ENCODE data around the gene IER3IP1.
A peak's percentile ranks its signal among the peaks of the same experiment; 100 is the strongest.
"Not testable (repeated sequence)": the region's sequence is repeated elsewhere in the genome, so short reads cannot be mapped to it uniquely, and the experiment has no call there.

IER3IP1 gene

DNA sequence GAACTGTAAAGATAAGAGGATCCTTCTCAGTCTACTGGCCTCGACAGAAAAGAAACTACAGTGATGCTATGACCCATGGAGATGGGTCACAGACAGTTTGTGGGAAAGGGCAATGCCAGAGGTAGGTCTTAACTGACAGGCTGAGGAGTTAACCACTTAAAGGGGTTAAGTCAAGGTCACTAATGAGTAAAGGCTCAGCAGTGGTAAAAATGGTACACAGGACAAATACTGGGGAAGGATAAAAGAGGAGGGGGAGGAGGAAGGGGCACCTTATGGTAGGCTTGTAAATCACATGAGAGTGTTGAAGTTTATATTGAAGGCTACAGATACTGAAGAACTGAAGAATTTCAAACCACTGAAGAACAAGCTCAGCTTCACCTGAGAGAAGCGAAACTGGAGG, 9.9 kb downstream of the IER3IP1 start:
- H3K4me3 ChIP-seq (ENCODE audit: low read depth, low read length) = no peak overlapping the region
- DNase-seq (ENCODE audit: low read depth) = no peak

DNA sequence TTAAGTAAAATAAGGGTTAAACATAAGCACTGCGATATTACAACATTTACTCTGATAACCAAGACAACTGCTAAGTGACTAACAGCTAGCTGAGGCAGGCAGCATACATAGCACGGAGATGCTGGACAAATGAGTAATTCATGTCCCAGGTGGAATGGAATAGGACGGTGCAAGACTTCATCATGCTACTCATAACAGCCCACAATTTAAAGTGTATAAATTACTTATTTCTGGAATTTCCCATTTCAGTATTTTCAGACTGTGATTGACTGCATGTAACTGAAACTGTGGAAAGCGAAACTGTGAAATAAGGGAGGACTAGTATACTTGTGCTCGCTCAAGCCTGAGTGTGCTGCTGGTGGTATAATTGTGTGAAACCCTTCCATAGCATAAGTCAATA, 12.9 kb downstream of the IER3IP1 start:
- DNase-seq (ENCODE audit: low read depth) = peak; percentile 61

DNA sequence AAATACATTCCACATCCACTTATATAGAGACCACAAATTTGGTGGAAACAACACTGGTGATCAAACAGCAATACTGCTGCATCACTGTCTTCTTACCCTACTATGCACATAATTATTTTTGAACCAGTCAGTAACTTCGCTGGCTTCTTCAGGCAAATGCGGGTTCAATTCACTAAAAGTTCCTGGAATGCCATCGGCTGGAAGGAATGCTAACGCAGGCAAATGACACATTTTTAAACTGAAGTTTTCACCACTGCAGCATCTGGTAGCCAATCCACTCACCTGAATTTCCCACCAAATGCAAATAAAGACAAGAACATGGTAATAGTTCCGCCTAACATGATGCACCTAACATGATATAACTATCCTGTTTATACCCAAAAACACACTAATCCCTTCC, 15.9 kb downstream of the IER3IP1 start:
- no peak for DNase-seq (ENCODE audit: low read depth)
- H3K4me3 ChIP-seq (ENCODE audit: low read depth, low read length) = no peak overlapping the region

More for the DNA sequence above, 12.9 kb downstream of the IER3IP1 start:
- H3K4me3 ChIP-seq (ENCODE audit: low read depth, low read length) = peak overlapping the region; percentile 1

DNA sequence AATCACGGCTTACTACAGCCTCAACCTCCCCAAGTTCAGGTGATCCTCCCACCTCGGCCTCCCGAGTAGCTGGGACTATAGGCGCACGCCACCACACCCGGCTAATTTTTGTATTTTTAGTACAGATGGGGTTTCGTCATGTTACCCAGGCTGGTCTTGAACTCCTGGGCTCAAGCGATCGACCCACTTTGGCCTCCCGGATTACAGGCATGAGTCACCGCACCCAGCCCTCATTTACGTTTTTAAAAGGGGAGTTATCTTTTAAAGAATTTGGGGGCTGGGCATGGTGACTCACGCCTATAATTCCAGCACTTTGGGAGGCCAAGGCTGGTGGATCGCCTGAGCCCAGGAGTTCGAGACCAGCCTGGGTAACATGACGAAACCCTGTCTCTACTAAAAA, 17.8 kb downstream of the IER3IP1 start:
- H3K4me3 ChIP-seq (ENCODE audit: low read depth, low read length); DNase-seq (ENCODE audit: low read depth): not testable (repeated sequence)

DNA sequence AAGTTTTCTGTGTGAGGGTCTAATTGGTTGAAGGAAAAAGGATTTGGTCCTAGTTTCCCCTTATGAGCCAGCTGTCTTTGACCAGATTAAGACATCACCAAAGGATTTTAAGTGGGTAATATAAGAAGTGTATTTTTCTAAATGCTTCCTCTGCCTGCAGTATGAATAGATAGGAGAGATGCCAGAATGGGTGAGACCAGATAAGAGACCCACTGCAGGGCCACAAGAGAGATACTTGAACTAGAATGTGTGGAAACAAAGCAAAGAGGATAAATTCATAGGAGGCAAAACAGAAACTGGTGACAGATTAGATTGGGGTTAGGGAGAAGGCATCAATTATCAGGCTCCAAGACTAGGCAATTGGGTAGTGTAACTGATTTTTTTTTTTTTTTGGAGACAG, 24.7 kb downstream of the IER3IP1 start:
- H3K4me3 ChIP-seq (ENCODE audit: low read depth, low read length) = peak overlapping the region; percentile 80
- DNase-seq (ENCODE audit: low read depth) = no peak

DNA sequence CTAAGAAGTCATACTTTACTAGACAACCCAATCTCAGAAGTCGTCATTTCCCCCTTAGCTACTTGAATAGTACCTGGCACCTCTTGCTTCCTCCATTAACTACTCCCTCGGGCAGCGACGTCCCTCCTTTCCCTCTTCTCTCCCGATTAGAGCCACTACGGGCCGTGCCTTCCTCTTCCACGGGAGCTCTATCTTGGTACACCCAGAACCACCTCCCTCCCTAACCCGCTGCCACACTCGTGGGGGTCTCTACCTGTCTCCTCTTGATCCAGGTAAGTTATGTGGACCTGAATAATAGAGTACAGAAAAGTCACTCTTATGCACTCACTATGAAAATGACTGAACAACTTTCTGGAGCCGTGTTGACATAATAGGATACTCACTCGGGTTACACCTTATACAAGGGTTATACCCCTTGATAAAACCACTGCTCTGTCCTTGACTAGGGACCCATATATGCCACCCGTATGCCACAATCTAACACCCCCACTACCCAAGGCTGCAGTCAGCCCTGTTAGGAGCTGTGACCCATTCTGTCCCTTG, 25.3 kb downstream of the IER3IP1 start:
- no peak for DNase-seq (ENCODE audit: low read depth)
- peak overlapping the region; percentile 80 for H3K4me3 ChIP-seq (ENCODE audit: low read depth, low read length)

DNA sequence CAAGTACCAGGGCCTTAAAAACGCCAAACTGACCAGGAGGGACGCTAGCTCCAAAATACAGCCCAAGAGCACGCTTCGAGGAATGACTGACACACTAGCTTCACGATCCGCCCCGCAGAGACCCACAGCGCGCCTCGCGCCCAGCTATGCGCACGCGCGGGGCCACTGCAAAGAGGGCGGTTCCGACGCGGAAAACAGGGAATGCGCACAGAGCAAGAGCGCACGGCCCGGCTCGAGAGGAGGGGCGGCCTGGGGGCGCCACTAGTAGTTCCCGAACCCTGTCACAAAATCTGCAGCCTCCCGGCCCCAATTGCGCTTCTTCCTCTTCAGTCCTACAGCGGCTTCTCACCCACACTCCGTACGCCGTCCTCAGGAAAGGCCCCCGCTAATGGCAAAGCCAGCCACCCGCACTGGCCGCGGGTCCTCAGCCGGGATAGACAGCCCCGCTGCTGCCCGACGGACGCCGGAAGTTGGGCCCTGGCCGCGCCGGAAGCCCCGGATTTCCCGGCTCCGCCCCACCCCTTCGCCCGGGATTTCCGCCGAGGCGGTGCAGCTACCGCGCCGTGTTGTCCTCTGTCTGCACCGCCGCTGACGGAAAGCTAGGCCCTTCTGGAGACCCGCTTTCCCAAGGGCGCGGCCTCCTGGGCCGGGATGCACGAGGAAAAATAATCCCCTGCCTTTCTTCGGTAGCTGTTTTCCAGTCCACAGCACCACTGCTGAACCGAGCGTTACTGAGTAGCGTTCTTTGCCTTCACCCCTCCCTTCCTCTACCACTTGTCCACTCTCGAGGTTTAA, 25.9 kb downstream of the IER3IP1 start, which contains the start of gene HDHD2:
Gene HDHD2 (minus strand): TSS at position 472 of the 795 bp plus-strand sequence. CDS start 14,061 bp downstream, outside the sequence.
- DNase-seq (ENCODE audit: low read depth) = peak; percentile 33
- peak within 1 kb of the TSS; percentile 80 for H3K4me3 ChIP-seq (ENCODE audit: low read depth, low read length)

DNA sequence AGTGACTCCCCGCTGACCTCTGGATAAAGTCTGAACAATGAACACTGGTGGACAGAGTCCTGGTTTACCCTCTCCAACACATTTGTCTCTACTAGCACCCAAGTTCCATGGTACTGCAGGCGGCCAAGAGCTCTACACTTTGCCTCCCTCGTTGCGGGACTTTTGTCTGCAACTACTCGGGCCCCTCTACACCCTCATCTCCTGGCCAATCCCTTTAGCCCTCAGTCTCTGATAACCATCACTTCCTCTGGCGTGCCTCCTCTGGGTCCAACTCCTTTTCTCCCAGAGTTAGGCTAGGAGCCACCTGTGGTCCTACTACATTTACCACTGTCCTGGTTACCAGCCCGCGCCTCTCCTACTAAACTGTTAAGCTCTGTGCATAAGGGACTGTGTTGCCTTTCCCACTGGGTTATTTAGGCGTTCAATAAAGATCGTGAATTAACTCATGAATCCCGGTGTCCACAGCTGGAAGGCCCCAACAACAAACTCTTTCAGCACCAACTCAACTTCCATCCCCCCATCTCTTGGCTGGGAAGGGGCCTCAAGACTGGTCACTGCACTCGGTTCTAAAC, 26.6 kb downstream of the IER3IP1 start:
- DNase-seq (ENCODE audit: low read depth) = no peak
- H3K4me3 ChIP-seq (ENCODE audit: low read depth, low read length) = peak overlapping the region; percentile 80

DNA sequence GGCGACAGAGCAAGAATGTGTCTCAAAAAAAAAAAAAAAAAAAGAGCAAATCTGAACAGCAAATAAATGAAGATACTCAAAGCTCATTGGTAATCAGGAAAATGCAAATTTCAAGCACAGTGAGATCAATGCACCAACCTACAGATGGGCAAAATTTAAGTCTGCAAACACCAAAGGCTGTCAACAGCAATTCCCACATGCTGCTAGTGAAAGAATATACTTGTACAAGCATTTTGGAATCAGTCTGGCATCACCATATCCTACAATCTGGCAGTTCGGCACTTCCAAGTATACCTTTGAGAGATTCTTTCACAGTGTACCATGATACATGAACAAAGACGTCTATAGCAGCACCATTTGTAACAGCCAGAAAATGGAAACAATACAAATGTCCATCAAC, 30.0 kb downstream of the IER3IP1 start:
- DNase-seq (ENCODE audit: low read depth) = no peak
- no peak overlapping the region for H3K4me3 ChIP-seq (ENCODE audit: low read depth, low read length)

DNA sequence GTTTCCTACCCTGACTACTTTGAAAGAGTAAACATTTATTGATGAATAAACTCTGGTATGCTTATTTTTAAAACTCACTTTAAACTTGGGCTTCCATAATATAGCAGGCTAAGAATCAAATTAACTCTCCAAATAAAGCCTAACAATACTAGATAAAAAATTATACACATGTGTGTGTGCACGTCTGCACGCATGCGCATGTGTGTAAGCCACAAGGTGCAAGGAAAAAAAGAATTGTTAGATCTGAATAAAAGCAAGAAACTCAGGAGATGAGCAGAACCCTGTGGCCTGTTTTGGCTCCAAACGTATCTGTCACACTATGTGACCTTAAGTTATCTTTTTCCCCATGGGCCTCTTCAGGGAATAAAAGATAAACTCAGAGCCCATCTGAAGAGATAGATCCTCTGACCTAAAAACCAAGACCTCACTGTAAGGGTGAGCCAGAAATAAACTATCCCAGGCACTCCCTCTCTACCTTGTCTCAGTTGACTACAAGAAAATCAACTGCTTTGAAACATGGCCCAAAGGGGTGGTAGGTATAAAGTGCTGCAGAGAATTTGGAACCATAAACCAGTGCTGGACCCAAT, 32.2 kb downstream of the IER3IP1 start:
- no peak overlapping the region for H3K4me3 ChIP-seq (ENCODE audit: low read depth, low read length)
- no peak for DNase-seq (ENCODE audit: low read depth)

DNA sequence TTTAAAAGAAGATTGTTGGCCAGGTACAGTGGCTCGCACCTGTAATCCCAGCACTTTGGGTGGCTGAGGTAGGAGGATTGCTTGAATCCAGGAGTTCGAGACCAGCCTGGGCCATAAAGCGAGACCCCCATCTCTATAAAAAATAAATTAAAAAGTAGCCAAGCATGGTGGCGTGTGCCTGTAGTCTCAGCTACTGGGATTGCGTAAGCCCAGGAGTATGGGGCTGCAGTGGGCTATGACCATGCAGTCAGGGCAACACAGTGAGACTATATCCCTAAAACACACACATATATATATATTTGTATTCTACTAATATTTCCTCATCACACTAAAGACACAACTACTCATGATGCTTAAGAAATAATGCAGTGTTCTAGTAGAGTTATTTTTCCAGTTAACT, 33.0 kb downstream of the IER3IP1 start:
- no peak for DNase-seq (ENCODE audit: low read depth)
- H3K4me3 ChIP-seq (ENCODE audit: low read depth, low read length) = no peak overlapping the region

DNA sequence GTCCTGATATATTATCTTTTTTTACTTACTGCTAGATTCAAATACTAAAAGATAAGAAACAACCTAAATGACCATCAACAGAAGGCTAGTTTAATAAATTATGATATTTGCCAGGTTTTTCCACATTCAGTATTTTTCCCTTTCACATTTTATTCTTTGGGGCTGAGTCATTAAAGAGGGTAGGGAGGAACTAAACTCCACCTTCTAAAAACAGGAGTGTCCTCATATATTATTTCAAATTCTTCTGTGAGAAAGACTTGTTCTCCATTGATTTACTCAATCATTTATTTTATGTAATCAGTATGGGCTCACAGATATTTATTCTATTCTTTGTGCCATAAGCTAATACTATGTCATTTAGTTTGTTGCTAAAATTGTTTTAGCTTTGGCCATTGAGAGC, 34.9 kb downstream of the IER3IP1 start:
- no peak overlapping the region for H3K4me3 ChIP-seq (ENCODE audit: low read depth, low read length)
- DNase-seq (ENCODE audit: low read depth) = no peak

DNA sequence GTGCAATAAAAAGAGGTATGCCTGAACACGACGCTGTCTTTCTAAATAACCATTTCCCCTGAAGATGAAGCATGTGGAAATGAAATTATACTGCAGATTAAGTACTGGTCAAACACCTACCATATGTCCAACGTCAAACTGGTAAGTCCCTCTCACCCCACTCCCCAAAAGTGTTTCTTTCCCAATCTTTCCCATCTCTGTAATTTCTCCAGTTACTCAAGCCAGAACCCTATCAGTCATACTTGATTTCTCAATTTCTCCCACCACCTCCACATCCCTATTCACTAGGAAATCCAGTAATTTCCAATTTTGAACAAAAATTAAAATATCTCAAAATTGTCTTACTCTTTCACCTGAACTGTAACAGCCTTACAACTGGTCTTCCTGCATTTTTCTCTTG, 55.0 kb downstream of the IER3IP1 start:
- H3K4me3 ChIP-seq (ENCODE audit: low read depth, low read length) = no peak overlapping the region
- no peak for DNase-seq (ENCODE audit: low read depth)

DNA sequence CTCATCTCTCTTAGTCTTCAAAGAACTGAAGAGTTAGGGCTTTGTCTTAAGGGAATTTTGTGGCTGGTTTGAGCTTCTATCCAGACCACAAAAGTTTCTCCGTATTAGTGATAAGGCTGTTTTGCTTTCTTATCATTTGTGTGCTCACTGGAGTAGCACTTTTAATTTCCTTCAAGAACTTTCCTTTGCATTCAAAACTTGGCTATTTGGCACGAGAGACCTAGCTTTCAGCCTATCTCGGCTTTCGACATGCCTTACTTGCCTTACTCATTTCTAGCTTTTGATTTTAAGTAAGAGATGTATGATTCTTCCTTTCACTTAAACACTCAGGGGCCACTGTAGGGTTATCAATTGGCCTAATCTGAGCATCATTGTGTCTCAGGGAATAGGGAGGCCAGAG, 55.7 kb downstream of the IER3IP1 start:
- no peak overlapping the region for H3K4me3 ChIP-seq (ENCODE audit: low read depth, low read length)
- no peak for DNase-seq (ENCODE audit: low read depth)

DNA sequence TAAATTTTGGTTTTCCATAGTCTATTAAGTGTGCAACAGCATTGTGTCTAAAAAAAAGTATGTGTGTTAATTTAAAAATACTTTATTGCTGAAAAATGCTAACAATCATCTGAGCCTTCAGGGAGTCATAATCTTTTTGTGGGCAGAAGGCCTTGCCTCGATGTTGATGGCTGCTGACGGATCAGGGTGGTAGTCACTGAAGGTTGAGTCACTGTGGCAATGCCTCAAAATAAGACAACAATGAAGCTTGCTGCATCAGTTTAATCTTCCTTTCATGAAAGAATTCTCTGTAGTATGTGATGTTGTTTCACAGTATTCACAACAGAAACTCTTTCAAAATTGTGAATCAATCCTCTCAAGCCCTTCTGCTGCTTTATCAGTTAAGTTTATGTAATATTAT, 57.2 kb downstream of the IER3IP1 start:
- DNase-seq (ENCODE audit: low read depth) = no peak

DNA sequence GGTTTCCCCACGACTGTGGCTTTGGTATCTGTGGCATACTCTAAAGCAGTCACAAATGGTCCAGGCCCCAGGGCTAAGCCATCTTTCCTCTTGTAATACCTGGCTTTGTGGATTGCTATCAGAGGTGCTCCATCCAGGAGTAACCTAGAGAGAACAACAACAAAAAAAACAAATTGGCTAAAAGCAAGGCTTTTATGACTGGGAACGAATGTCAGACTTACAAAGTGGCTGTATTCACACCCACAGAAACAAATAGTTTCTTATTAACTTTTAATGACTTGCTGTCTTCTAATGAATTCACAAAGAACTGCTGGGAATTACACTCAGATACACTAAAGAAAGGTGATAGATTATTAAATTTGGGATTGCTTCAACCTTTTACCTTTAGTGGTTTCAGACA, 61.0 kb downstream of the IER3IP1 start:
- DNase-seq (ENCODE audit: low read depth) = no peak
- H3K4me3 ChIP-seq (ENCODE audit: low read depth, low read length) = no peak overlapping the region

More for the DNA sequence above, 57.2 kb downstream of the IER3IP1 start:
- no peak overlapping the region for H3K4me3 ChIP-seq (ENCODE audit: low read depth, low read length)

DNA sequence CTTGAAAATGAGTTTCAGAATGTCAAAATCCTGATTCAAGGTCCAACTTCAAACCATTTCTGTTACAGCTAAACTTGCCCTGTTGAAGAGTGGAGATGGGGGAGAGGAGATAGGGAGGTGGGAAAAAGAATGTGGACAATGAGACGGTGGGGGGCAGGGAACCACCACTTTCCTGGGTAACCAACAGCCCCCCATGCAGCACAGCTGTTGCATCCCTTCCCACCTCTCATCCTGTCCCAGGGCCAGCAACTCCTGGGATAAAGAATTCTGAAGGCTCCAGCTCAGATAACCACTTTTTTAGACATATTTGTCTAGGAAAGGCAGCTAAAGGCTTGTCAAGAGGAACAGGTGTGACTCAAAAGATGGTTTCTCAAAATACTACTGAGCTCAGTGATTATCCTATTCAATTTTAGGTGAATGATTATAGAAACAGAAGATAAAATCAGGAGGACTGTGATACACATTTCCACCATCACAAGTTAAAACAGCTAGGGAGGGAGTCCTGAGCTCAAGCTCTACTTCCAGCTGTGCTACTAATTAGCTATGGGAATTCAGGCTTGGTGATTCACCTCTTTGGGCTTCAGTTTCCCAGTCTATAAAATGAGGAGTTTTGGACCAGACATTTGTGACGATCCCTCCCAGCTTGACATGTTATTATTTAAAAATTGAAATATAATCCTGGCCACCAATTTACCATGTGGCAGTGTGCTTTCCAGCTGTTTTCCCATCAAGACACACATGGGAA, 62.2 kb downstream of the IER3IP1 start:
- DNase-seq (ENCODE audit: low read depth) = no peak
- no peak overlapping the region for H3K4me3 ChIP-seq (ENCODE audit: low read depth, low read length)

DNA sequence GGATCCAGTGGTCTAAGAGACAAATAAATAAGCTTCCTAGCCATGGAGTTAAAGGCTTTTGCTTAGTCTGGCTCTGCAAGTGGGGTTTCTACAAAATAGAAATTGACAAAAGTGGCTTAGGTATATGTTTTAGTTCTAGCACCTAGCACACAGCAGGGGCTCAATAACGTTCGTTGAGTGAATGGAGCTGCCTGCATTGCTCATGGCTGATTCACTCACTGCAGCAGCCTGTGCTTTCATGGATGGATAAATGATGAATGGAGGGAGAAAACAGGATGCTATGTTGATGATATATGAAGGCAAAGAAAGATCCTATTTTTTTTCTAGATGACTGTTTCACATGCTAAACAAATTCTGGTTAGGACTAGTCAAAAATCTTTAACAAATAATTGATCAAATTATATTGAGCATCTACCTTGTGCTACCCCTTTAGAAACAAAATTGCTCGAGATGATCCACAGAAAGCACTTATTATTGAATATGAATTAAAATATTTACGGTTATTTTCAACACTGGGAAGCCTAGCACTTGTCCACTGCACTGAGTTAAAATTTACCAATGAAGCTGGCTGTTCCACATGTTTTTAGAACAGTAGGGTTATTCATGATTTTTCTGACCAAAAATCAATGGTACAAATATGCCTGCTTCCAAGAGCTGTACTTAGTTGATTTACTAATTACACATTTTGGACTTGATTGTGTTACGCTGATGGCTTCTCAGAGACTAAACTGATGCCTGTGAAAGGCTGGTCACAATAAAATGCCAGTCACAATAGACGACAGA, 65.5 kb downstream of the IER3IP1 start:
- no peak overlapping the region for H3K4me3 ChIP-seq (ENCODE audit: low read depth, low read length)
- no peak for DNase-seq (ENCODE audit: low read depth)

DNA sequence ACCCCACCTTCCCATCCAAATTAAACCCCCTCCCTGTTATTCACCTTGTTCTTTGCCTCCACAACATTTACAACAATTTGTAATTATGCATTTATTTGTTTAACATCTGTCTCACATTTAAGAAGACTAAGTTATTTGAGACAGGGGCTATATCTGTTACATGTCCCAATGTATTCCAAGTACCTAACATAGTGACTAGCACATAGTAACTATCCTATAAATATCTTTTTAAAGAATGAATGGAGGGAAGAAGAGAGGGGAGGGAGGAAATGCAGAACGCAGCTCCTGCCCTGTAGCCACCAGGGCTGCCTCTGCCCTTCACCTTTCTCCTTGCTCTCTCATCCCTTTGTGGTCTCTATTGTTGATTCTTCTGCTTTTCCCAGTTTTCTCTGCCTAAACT, 66.4 kb downstream of the IER3IP1 start:
- no peak overlapping the region for H3K4me3 ChIP-seq (ENCODE audit: low read depth, low read length)
- no peak for DNase-seq (ENCODE audit: low read depth)
